CD4-positive, alpha-beta T cell treated with Interleukin-21 for 1 hour (primary cell): ENCODE results near the gene TMEM184A.

Source experiments
- DNase-seq: peaks from one replicate; pipeline ENCODE4 v3.0.0-alpha.2; 2020

TMEM184A gene

GRCh38 chr7:1499367-1500029 lies 56.5 kb downstream of the TMEM184A start:
- DNase-seq: no peak

- DNase-seq: no peak
Observed at GRCh38 chr7:1498370-1499305, 57.4 kb downstream of the TMEM184A start.

- no peak for DNase-seq
Observed at GRCh38 chr7:1497293-1497927, 58.6 kb downstream of the TMEM184A start.

- DNase-seq: no peak
Observed at GRCh38 chr7:1496531-1497292, 59.3 kb downstream of the TMEM184A start.

GRCh38 chr7:1495564-1496242 lies 60.3 kb downstream of the TMEM184A start:
- DNase-seq: no peak

- DNase-seq: no peak
Observed at GRCh38 chr7:1494866-1495563, 61.0 kb downstream of the TMEM184A start.

GRCh38 chr7:1494447-1494846 lies 61.6 kb downstream of the TMEM184A start:
- no peak for DNase-seq

- no peak for DNase-seq
Observed at GRCh38 chr7:1493571-1493970, 62.4 kb downstream of the TMEM184A start.

GRCh38 chr7:1493129-1493528 lies 62.9 kb downstream of the TMEM184A start:
- DNase-seq: no peak

- no peak for DNase-seq
Observed at GRCh38 chr7:1492640-1493039, 63.4 kb downstream of the TMEM184A start.
